Stimulated activated CD4-positive, alpha-beta T cell treated with anti-CD3 and anti-CD28 coated beads, Interleukin-4, amount 100 ng/mL, for 4 hours (primary cell): ENCODE results near the gene KCNJ2.

ENCODE experiments used
- DNase-seq, 2 experiments: peaks; one replicate each; pipeline ENCODE4 v3.0.0-alpha.2; 2020

Gene KCNJ2

DNA sequence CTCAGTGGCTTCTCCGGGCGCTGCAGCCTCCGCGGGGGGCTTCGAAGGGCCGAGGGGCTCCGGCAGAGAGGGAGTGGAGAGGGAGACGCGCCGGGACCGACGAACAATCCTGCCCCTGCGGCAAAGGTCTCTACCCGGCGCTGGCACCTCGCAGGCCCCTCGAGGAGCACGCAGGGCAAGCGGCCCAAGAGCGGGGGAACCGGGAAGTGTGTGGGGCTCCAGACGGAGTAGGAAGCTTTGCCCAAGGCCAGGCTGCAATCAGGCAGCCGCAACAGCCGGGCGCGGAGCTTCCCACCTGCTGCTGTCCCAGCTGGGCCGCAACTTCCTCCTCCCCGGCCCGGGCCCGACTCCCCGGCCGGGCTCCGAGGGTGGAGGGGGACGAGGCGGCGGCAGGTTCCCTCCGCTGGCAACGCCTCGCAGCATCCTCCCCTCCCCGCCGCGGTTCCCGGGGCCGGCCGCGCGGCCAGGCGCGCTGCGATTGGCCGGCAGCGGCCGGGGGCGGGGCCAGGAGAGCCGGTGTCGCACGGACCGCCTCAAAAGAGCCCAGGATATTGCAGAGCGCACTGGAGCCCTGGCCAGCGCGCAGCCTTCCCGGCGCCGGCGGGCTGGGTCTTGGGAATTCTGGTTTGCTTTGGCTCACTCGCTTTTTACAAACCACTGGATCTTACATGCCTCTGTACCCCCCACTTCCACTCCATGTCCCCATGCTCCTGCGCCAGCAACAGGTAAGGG is at the start of gene KCNJ2:
Gene KCNJ2 (plus strand): TSS at position 556 of the 732 bp plus-strand sequence. CDS start 5,508 bp downstream, outside the sequence.
- DNase-seq = peak; percentile 13 to 43

DNA sequence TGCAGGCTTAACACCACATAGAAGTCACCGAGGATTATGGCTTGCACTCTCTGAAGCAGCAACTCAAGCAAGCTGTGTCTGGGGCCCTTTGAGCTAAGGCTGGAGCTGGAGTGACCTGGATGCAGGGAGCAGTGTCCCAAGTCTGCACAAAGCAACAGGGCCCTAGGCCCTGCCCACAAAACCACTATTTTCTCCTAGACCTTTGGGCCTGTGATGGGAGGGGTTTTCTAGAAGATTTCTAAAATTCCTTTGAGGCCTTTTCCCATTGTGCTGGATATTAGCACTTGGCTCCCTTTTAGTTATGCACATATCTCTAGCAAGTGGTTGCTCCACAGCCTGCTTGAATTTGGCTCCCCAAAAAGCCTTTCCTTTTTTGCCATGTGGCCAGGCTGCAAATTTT is 49.8 kb upstream of the KCNJ2 start:
- no peak for DNase-seq

DNA sequence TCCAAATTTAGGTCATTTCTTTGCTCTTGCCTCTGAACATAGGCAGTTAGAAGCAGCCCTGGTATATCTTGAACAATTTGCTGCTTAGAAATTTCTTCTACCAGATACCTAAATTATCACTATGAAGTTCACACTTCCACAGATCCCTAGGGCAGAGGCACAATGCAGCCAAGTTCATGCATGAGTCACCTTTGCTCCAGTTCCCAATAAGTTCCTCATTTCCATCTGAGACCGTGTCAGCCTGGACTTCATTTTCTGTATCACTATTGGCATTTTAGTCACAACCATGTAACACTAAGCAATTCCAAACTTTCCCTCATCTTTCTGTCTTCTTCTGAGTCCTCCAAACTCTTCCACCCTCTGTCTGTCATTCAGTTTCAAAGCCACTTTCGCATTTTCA is 49.3 kb upstream of the KCNJ2 start:
- DNase-seq = no peak

DNA sequence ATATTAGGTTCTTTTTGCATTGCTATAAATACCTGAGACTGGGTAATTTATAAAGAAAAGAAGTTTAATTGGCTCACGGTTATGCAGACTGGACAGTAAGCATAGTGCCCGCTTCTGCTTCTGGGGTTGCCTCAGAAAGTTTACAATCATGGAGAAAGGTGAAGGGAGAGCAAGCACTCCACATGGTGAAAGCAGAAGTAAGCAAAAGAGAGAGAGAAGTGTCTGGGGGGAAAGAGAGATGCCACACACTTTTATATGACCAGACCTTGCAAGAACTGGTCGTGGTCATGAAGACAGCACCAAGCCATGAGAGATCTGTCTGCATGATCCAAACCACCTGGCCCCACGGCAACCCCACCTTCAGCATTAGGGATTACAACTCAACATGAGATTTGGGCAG is 48.9 kb upstream of the KCNJ2 start:
- DNase-seq = no peak

DNA sequence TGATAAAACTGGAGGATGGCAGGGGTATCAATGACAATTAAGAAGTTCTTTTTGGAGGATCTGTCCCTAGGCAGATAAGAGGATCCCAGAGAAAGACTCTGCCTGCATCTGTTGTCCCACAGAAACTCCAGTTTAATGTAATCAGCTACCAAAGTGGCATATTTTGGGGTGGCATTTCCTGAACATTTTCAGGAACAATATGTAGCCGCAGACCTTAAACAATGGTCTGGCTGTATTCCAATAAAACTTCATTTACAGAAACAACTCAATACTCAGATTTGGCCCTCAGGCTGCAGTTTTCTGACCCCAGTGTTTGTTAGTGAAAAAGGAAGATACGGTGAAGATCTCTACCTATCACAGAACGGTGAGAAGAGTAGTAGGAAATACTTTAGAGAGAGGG is 48.2 kb upstream of the KCNJ2 start:
- no peak for DNase-seq

DNA sequence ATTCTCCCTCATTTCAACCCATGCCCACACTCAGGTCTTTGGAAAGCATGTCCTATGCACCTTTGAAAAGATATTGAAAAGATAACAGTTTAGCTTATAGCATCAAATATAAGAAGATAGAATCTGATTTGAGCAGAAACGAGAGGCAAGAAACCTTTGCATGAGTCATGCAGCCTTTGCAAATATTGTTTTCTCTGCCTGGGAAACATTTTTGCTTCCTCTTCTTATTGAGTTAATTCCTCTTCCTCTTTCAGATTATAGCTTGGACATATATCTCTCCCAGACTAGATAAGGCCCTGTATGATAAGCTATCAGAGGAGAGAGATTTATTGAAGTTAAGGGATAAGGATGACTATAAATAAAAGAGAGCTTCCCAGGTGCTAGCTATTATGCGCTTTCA is 46.1 kb upstream of the KCNJ2 start:
- DNase-seq = no peak

DNA sequence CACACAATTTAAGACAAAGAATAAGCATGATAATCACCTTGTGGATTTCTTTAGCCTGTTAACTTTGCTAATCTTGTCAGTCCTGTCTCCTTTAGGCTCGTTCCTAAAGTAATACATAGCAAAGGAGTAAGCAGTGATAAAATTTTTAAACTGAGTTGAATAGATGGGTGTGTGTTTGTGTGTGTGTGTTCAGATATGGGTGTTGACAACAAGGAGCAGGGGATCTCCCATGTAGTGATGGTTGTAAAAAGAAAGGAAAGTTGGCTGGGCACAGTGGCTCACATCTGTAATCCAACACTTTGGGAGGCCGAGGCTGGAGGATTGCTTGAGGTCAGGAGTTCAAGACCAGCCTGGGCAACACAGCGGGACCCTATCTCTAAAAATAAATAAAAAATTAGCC is 44.6 kb upstream of the KCNJ2 start:
- DNase-seq = no peak

DNA sequence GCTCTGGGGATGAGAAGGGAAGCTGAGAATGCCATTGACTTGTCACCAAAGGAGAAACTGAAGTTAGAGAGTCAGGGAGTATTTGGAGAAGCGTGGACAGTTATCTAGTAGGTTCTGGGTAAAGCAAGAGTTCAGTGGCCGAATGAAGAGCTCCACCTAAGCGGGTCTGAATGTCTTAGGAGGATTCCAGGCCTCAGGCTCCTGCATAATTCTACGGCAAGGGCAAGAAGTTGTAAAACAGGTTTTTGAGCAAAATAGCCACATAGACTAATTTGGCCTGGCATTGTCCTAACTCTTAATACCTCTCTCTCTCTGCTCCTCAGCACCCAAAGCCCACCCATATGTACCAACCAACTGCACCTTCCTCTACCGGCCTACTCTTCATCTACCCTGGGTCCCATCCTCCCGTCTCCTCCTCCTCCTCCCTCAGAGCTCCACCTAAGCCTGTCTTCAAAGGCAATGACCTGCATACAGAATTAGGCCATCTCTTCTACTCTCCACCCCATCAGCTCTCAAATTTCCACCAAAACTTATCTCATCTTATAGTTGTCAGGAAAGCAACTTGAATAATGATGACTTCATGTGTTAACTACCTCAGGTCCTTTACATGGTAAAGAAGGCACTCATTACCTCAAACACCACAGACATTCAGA is 42.0 kb upstream of the KCNJ2 start:
- DNase-seq = no peak

DNA sequence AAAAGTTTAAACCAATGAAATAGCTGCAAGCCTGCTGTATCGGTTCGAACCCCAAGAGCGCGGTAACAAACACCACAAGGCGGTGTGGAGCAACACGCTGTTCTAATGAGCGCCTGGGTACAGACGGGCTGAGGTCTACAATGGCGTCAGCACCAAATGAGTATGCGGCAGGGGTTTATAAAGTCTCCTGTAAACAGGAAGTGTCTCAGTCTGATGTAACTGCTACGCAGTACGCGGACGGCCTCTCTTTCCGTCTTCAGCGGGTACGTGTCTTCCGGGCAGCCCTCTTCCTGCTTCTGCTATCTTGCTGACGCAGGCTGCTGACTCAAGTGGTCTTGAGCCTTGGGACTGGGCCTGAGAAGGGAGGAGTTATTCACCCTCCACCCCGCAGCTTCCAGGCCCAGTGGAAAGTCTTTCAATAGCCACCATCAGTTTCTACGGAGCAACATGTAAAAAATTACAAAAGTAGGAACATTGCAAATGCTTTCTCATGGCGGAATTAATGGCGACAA is 40.5 kb upstream of the KCNJ2 start:
- DNase-seq = no peak

DNA sequence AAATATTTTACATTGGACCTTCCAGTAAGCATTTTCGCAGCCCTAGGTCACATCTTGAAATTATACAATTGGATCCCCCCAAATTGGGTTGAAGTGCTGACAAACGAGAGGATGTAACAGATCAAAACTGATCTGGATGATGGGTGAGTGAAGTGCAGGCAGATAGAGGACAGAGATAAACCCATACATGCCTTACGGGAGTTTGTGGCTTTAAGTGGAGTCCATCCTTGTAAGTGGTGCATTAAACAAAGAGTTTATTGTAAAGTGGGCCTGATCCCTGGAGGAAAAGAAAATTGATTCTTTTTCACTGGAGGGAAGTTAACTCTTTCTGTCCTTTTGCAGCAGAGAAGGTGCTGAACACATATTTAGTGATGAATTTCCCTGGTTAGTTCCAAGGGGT is 39.0 kb upstream of the KCNJ2 start:
- DNase-seq = no peak

DNA sequence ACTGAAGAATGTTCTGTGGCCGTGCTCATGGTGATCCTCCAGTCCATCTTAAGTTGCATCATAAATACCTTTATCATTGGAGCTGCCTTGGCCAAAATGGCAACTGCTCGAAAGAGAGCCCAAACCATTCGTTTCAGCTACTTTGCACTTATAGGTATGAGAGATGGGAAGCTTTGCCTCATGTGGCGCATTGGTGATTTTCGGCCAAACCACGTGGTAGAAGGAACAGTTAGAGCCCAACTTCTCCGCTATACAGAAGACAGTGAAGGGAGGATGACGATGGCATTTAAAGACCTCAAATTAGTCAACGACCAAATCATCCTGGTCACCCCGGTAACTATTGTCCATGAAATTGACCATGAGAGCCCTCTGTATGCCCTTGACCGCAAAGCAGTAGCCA is 36.8 kb upstream of the KCNJ2 start:
- no peak for DNase-seq

DNA sequence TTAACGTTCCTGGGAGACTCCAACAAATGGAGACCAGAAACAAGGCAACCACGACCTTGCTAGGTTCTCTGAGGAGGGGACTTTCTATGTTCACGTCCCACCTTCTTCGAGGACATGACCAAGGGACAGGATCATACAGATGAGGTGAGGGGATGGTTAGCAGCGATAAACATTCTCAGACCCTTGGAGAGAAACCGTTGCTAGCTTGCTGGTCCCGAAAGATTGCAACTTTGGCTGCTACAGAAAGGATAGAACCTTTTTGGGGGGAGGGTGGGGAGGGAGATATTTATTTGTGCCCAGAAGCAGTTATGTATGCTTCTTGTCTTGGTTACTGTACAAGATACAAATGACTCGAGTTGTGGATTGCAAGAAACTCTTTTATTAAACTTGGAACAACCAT is 35.3 kb upstream of the KCNJ2 start:
- DNase-seq = no peak

DNA sequence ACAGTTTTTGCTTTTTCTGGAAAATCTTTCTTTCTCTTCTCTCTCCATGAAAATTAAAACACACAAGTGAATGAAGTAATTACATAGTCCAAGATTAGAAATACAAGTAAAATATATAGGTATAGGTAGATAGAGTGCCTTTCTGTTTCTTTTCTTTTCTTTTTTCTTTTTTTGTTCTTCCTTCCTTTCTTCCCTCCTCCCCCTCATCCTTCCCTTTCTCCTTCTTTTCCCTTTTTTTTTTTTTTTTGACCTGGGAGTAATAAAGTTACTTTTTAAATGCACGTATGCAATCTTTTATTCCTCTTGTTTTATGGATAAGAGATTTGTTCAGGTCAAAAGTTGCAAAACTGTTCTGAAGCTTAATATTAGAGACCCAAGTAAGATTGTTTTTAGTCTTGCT is 34.6 kb upstream of the KCNJ2 start:
- no peak for DNase-seq

DNA sequence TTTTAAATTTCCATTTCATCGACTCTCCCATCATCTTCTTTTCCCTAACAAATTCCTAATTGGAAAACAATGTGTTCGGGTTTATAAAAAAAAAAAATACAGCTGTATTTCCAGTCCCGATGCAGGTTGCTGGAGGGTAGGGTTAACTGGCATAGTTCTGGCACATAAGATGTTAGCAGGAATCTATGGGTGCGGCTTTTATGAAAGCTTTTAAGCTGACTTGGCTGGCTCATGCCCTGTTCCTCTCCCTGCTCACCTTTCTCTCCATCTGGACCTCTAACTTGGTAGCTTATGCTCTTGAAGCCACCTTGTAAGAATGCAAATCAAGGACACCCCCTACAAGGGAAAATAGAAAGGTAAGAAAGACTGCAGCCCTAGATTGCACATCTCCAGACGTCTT is 33.2 kb upstream of the KCNJ2 start:
- DNase-seq = no peak

DNA sequence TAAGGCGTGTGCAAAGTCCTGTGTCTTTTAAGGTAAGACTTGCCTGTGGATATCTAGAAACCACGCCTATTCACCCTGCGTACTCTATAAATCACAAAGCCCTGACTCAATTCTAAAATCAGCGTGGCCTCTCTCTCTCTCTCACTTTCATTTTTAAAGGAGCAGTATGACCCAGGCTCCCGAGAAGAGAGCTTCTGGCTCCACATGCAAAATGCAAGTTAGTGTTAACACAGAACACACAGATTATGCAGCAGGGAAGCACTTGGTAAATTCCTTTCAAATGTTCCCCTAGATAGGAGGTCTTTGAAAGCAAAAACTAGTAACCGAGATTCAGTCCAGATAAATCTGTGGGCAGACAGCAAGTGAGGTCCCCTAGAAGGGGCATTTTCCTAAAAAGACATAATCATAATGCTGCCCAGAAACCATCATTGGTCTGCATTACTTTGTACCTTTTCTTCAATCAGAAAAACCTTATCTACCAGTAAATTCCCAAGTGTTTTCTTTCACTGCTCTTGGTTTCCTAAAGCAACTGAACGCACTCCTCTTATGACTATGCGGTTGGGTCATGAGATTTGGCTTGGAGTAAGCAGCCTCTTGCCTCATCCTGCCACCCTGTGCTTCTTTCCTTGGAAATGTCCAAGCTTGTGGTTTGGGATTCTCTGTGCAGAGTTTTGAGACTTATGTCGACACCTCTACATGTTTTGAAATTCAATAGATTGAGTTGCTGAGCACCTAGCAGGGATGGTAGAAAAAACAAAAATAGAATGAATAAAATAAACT is 31.7 kb upstream of the KCNJ2 start:
- DNase-seq = no peak

DNA sequence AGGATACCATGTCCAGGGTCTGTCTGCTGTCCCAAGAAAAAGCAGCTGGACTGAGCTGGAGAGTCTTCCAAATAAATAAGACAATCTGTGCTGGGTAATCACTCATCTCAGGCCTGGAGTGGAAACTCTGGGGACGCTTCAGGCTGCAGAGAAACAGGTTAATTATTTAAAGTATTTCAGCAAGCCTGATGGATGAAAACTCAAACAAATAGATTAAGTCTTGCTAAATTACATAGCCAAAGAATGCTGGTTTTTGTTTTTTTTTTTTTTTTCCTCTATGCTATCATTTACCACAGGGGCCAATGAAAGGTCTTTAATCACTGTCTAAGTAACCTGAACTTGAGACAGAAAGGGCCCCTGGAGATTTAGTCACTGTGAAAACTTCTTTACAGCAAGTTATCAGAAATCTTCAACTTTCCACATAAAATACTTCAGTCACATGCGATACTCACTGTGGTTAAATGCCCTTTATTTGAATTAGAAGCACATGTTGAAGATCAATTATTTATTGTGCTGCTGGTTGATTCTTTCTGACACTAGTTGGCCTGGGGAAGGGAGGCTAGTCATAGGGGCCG is 31.0 kb upstream of the KCNJ2 start:
- no peak for DNase-seq

DNA sequence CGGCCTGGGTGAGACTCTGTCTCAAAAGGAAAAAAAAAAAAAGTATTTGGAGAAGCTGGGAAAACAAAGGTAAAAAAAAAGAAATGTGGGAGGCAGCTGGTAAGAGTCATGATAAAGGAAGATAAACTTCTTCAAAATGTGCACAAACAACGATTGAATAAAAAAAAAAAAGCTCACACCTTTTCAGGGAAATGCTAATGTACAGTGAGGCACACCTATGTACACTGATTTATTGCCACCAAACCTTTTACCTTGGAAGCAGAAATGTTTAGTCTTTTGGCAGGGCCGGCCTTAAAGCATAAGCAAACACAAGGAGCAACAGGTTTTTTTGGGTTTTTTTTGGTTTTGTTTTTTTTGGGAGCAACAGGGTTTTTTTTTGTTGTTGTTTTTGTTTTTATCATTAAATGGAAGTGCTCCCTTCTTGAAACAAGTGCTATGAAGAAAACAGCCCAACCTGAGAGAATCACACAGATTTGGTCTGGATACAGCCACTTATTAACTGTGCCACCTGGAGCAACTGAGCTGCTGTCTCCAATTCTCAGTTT is 29.8 kb upstream of the KCNJ2 start:
- DNase-seq = no peak

DNA sequence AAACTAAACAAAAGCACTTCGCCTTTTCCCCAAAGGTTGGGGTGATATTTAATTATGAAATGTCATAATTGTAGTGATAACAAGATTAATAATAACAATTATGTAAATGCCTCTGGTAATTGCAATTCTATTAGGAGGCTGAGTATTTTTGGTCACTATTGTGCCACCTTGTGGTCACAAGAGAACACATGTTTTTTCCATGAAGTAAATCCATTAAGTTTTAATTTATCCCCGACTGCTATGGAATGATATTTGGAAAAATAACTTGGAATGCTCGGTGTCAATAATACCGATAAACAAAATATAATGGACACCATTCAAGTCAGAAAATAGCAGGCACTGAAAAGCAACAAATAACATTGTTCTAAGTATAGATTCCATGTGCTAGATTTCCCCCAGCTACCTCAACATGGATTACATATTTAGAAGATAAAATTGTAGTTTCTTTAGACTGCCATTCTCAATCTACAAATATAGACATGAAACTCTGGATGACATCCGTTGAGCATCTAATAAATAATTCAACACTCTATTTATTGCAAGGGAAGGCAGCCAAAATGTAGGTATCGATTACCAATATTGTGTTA is 25.0 kb upstream of the KCNJ2 start:
- DNase-seq = no peak

DNA sequence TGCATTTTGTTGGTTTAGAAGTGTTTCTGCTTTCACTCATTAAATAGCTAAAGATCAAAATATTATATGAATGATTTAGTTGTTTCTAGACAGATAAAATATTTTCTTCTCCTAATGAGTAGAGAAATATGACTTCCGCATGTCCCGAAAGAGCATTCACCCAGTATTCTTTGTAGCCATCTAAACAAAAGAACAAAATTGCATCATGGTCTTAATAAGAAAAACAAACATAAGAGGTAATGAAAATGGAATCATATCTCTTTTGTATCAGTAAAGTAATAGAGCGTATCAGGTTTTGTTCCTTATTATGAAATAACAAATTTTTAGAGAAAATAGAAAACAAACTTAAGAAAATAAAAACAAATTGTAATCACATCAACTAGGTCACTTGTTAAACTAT is 16.1 kb upstream of the KCNJ2 start:
- no peak for DNase-seq

DNA sequence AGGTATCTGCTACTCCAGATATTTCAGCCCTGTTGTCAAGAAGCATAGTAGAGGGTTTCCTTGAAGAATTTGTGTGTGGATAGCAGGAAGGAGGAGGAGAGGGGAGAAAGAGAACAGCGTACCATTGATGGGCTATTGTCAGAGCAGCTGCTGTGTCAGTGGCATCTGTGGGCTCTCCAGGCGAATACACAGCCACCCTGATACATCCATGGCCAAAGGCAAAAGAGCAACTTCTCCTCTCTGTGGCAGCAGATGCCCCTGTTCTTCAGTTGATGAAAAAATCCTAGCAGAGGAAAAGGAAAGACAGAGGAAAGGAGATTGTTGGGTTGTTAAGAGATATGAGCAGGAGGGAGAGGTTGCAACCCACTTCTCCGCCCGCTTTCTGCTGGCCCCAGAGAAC is 12.2 kb upstream of the KCNJ2 start:
- no peak for DNase-seq

DNA sequence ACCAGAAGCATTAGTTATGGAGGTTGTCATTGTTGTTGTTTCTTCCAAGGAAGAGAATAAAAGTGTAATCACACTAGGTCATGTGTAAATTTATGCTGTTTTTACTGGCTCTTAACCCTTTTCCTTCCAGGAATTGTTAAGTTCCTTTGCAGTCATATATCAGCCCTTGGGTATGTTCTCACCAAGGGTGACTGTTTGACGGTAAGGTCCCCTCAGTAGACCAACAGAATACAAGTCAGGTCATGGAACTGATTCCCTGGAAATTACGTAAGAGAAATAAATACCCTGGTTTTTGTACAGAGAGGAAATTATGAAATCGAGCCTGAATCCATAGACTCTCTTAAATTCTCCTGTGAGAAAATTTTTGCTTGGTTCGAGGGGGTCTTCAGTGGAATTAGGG is 11.2 kb upstream of the KCNJ2 start:
- DNase-seq = no peak

DNA sequence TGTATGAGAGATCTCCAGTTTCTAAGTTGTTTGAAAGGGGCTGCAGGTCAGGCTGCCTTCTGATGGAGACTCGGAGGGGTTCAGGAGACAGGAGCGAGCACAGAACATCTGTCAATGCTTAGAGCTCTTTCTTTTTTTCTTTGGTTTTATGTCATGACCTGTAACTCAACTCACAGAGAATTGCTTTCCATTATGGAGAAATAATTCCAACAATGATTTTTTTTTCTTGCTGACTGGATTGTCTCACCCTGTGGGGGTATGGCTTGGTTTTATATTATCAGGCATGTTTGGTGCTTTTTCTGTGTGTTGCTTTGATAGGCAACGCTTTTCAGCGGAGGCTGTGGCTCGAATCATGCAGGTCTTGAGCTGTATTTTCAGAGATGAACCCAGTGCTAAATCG is 10.7 kb upstream of the KCNJ2 start:
- DNase-seq = no peak

DNA sequence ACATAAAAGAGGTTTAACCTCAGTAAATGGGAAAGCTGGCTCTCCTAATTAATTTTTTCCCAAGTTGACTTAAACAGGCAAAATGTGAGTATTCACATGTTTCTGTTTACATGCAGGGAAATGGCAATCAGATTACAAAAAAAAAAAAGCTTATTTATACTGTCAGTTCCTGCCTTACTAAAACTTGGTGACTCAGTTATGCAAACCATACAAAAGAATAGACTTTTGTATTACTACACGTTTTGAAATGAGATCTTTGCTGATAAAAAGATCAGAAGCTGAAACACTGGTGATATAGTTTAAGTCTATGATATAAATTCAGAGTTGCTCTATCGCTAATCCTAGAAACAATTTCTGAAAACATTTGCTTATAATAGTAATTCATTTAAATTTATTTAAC is 9.4 kb upstream of the KCNJ2 start:
- DNase-seq = no peak
